DOHH2 (cell line): ENCODE measurements around the gene LALBA.

Source experiments
- H3F3A ChIP-seq: fragments of 200-600 bp; sonication (generic), shearing (Covaris generic); 2 replicates; pipeline ENCODE4 v1.6.0; 2016; ENCODE audit warnings: antibody characterized with exemption, mild to moderate bottlenecking; ENCODE audit not compliant: control insufficient read depth, insufficient read depth
- H3K27ac ChIP-seq: fragments of 200-600 bp; sonication (generic); 2 replicates; pipeline ENCODE4 v1.5.1; 2014; ENCODE audit warnings: low read depth, mild to moderate bottlenecking, low read length, moderate library complexity
- H3K27me3 ChIP-seq: fragments of 200-600 bp; sonication (generic); 2 replicates; pipeline ENCODE4 v1.6.1; 2014; ENCODE audit warnings: mild to moderate bottlenecking, low read length, mixed read lengths; ENCODE audit not compliant: control insufficient read depth
- H3K36me3 ChIP-seq: fragments of 200-600 bp; sonication (generic); 2 replicates; pipeline ENCODE4 v1.6.1; 2014; ENCODE audit warnings: mild to moderate bottlenecking, low read length, moderate library complexity, mixed read lengths; ENCODE audit not compliant: control insufficient read depth
- H3K4me1 ChIP-seq: fragments of 200-600 bp; sonication (generic); 2 replicates; pipeline ENCODE4 v1.6.1; 2014; ENCODE audit warnings: mild to moderate bottlenecking, low read length, mixed read lengths; ENCODE audit not compliant: control insufficient read depth
- H3K4me2 ChIP-seq: fragments of 200-600 bp; sonication (generic); 2 replicates; pipeline ENCODE4 v1.6.0; 2014; ENCODE audit warnings: mild to moderate bottlenecking, low read length, moderate library complexity
- H3K4me3 ChIP-seq: fragments of 200-600 bp; sonication (generic); 2 replicates; pipeline ENCODE4 v1.5.1; 2014; ENCODE audit warnings: mild to moderate bottlenecking, low read length, mixed read lengths
- H3K79me2 ChIP-seq: fragments of 200-600 bp; sonication (generic); 2 replicates; pipeline ENCODE4 v1.6.1; 2014; ENCODE audit warnings: mild to moderate bottlenecking, low read length, mixed read lengths; ENCODE audit not compliant: control insufficient read depth
- H3K9me2 ChIP-seq: fragments of 200-600 bp; sonication (generic); replicated peaks from 2 replicates; pipeline ENCODE4 v1.6.1; 2014; ENCODE audit warnings: mild to moderate bottlenecking, low read length, mixed read lengths; ENCODE audit not compliant: control insufficient read depth
- H3K9me3 ChIP-seq: fragments of 200-600 bp; sonication (generic); 2 replicates; pipeline ENCODE4 v1.6.1; 2014; ENCODE audit warnings: antibody characterized with exemption, low read length, mixed read lengths; ENCODE audit not compliant: control insufficient read depth, insufficient read depth
- H4K20me1 ChIP-seq: fragments of 200-600 bp; sonication (generic); 2 replicates; pipeline ENCODE4 v1.6.0; 2014; ENCODE audit warnings: low read depth, mild to moderate bottlenecking, antibody characterized with exemption, low read length, moderate library complexity; ENCODE audit not compliant: control insufficient read depth, insufficient read depth
- CTCF ChIP-seq: fragments of 200-600 bp; sonication (generic); IDR thresholded peaks from one replicate; pipeline ENCODE4 v1.5.1; 2014; ENCODE audit warnings: antibody characterized with exemption, mild to moderate bottlenecking, low read depth, low read length; ENCODE audit not compliant: poor library complexity, severe bottlenecking
- EZH2phosphoT487 ChIP-seq: fragments of 200-600 bp; sonication (generic); IDR thresholded peaks from 2 replicates; pipeline ENCODE4 v1.6.1; 2017; ENCODE audit warnings: borderline replicate concordance, mild to moderate bottlenecking, antibody characterized with exemption, low read length, moderate library complexity, mixed read lengths

The LALBA gene

DNA sequence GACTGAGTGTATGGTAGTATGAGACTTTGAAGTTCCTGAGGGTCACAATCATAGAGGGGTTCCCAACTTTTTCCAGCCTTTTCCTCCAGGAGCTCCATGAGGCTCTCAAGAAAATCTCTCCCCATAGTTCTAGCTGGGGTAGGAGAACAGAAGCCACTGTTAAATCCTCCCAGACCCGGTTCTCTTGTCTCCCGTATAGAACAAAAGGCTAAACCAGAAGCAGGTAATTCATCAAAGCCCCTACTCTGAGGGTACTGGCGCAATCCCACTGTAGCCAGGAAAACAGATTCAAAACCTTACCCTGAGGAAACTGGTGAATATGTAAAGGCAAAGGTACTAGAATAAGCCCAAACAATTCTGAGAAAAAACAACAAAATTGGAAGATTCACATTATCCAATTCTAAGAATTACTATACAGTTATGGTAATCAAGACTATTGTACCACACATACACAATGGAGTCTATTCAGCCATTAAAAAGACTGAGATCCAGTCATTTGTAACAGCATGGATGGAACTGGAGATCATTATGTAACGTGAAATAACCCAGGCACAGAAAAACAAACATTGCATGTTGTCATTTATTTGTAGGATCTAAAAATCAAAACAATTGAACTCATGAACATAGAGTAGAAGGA, 23.9 kb downstream of the LALBA start:
- Histone ChIP-seq H3K9me2 (no peaks in the 10 kb centered on the region), H4K20me1 (no peaks in the 10 kb centered on the region), H3K4me2 (no peak overlapping the region), H3K27me3 (0 out of 2 replicates have a peak, but pooled peaks cover 5% of the 10 kb centered on the region), H3K9me3 (no peaks in the 10 kb centered on the region), H3F3A (no peaks in the 10 kb centered on the region), H3K4me1 (no peaks in the 10 kb centered on the region), H3K4me3 (no peak overlapping the region), H3K27ac (no peak overlapping the region), H3K79me2 (no peaks in the 10 kb centered on the region), H3K36me3 (no peaks in the 10 kb centered on the region)
- TF ChIP-seq EZH2phosphoT487 (no peak), CTCF (no peak)

DNA sequence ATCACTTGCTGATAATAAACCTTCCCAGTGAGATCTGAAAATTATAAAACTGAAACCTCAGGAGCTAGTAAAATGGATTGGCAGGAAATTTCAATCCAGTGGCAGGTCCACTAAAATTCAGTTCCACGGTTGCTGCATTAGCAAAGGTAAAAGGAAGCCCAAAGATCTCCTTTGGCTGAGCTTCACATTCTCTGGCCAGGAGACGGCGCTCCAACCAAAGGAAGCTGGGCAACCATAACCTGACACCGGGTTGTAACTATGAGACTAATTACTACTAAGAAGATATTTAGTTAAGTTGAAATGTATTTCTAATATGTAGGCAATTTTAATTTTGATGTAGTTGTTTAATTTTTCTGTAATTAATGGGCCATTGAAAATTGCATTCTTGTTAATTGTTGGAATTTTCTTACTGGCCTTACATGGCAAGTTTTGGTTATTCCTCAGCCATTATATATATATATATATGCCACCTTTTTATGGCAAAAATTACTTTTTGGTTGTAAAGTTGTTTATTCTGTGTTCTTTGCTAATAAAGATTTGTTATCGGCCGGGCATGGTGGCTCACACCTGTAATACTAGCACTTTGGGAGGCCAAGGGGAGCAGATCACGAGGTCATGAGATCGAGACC, 27.4 kb downstream of the LALBA start:
- no peaks in the 10 kb centered on the region for H3K79me2 ChIP-seq
- no peak overlapping the region for H3K4me3 ChIP-seq
- H4K20me1 ChIP-seq = no peaks in the 10 kb centered on the region
- no peak overlapping the region for H3K4me2 ChIP-seq
- TF ChIP-seq EZH2phosphoT487 (no peak), CTCF (peak; percentile 73)
- H3K27me3 ChIP-seq = 0 out of 2 replicates have a peak, but pooled peaks cover 5% of the 10 kb centered on the region
- no peak overlapping the region for H3K27ac ChIP-seq
- no peaks in the 10 kb centered on the region for H3K9me3 ChIP-seq
- no peaks in the 10 kb centered on the region for H3K4me1 ChIP-seq
- H3K9me2 ChIP-seq = no peaks in the 10 kb centered on the region
- H3K36me3 ChIP-seq = no peaks in the 10 kb centered on the region
- H3F3A ChIP-seq = no peaks in the 10 kb centered on the region

DNA sequence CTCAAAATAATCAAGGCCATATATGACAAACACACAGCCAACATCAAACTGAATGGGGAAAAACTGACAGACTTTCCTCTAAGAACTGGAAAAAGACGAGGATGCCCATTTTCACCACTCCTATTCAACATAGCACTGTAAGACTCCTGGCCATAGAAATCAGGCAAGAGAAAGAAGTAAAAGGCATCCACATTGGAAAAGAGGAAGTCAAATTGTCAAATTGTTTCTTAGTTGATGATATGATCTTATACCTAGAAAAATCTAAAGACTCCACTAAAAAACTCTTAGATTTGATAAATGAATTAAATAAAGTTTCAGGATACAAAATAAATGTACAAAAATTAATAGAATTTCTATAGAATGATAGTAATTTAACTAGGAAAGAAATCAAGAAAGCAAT, 33.2 kb downstream of the LALBA start:
- H3K36me3 ChIP-seq = no peaks in the 10 kb centered on the region
- no peaks in the 10 kb centered on the region for H3K9me2 ChIP-seq
- no peaks in the 10 kb centered on the region for H3F3A ChIP-seq
- H3K79me2 ChIP-seq = no peaks in the 10 kb centered on the region
- no peak for TF ChIP-seq CTCF
- no peak for TF ChIP-seq EZH2phosphoT487
- H3K27me3 ChIP-seq = no peaks in the 10 kb centered on the region
- no peaks in the 10 kb centered on the region for H3K4me1 ChIP-seq
- no peaks in the 10 kb centered on the region for H4K20me1 ChIP-seq
- no peaks in the 10 kb centered on the region for H3K9me3 ChIP-seq
- no peak overlapping the region for H3K4me3 ChIP-seq
- H3K4me2 ChIP-seq = no peak overlapping the region
- no peak overlapping the region for H3K27ac ChIP-seq
